SK-N-SH treated with all-trans-retinoic acid at 6 μM for 48 hours (cell line): Measurements from ENCODE around the gene CPN1.

ENCODE experiments used
- ATAC-seq: fragments of 200-7000 bp; cut with Tn5 transposase; 3 replicates; pipeline ENCODE4 v1.9.1; 2020; ENCODE audit warnings: mild to moderate bottlenecking, moderate library complexity
- ARNTL ChIP-seq: fragments of 450-650 bp; formaldehyde crosslinking; IDR thresholded peaks from 2 replicates; pipeline ENCODE4 v1.5.0; 2020; ENCODE audit warnings: low read depth, mild to moderate bottlenecking, moderate library complexity, borderline replicate concordance
- BACH2 ChIP-seq: fragments of 250-450 bp; sonication (Bioruptor Pico); IDR thresholded peaks from 2 replicates; pipeline ENCODE4 v1.9.0; 2021; ENCODE audit warnings: mild to moderate bottlenecking, borderline replicate concordance
- CREB5 ChIP-seq: fragments of 250-450 bp; sonication (Bioruptor Pico); IDR thresholded peaks from 2 replicates; pipeline ENCODE4 v1.5.1; 2020; ENCODE audit warnings: low read depth, mild to moderate bottlenecking, moderate library complexity
- CSDC2 ChIP-seq: fragments of 250-450 bp; sonication (Bioruptor Pico); IDR thresholded peaks from 2 replicates; pipeline ENCODE4 v1.5.0; 2020; ENCODE audit warnings: mild to moderate bottlenecking, moderate library complexity
- CSRNP3 ChIP-seq: fragments of 250-450 bp; sonication (Bioruptor Pico); IDR thresholded peaks from 2 replicates; pipeline ENCODE4 v1.5.1; 2021; ENCODE audit warnings: mild to moderate bottlenecking, moderate library complexity
- GLIS3 ChIP-seq: fragments of 250-450 bp; sonication (Bioruptor Pico); IDR thresholded peaks from 2 replicates; pipeline ENCODE4 v1.5.0; 2020; ENCODE audit warnings: mild to moderate bottlenecking, moderate library complexity
- ISL1 ChIP-seq: fragments of 250-450 bp; sonication (Bioruptor Pico); IDR thresholded peaks from 2 replicates; pipeline ENCODE4 v2.1.2; 2022; ENCODE audit warnings: mild to moderate bottlenecking, moderate library complexity
- OSR1 ChIP-seq: fragments of 250-450 bp; sonication (Bioruptor Pico); IDR thresholded peaks from 2 replicates; pipeline ENCODE4 v1.8.0; 2022; ENCODE audit warnings: moderate library complexity, mild to moderate bottlenecking, inconsistent platforms
- PATZ1 ChIP-seq: fragments of 250-450 bp; sonication (Bioruptor Pico); IDR thresholded peaks from 2 replicates; pipeline ENCODE4 v1.8.0; 2020; ENCODE audit warnings: mild to moderate bottlenecking, moderate library complexity, borderline replicate concordance
- PPARA ChIP-seq: fragments of 250-450 bp; sonication (Bioruptor Pico); IDR thresholded peaks from 2 replicates; pipeline ENCODE4 v1.5.0; 2020; ENCODE audit warnings: mild to moderate bottlenecking, borderline replicate concordance
- RARB ChIP-seq: fragments of 250-450 bp; sonication (Bioruptor Pico); IDR thresholded peaks from 2 replicates; pipeline ENCODE4 v1.8.0; 2021; ENCODE audit warnings: mild to moderate bottlenecking, moderate library complexity
- TCF4 ChIP-seq: fragments of 250-450 bp; sonication (Bioruptor Pico); IDR thresholded peaks from 2 replicates; pipeline ENCODE4 v1.8.0; 2021; ENCODE audit warnings: mild to moderate bottlenecking, moderate library complexity, borderline replicate concordance
- TOX ChIP-seq: fragments of 250-450 bp; sonication (Bioruptor Pico); IDR thresholded peaks from 2 replicates; pipeline ENCODE4 v1.8.0; 2021; ENCODE audit warnings: mild to moderate bottlenecking, moderate library complexity, borderline replicate concordance
- TSHZ2 ChIP-seq: fragments of 250-450 bp; sonication (Bioruptor Pico); IDR thresholded peaks from 2 replicates; pipeline ENCODE4 v1.5.0; 2020; ENCODE audit warnings: mild to moderate bottlenecking, moderate library complexity
- ZC3H10 ChIP-seq: fragments of 250-450 bp; sonication (Bioruptor Pico); IDR thresholded peaks from 2 replicates; pipeline ENCODE4 v1.5.1; 2021; ENCODE audit warnings: mild to moderate bottlenecking, moderate library complexity
- ZFP3 ChIP-seq: fragments of 250-450 bp; sonication (Bioruptor Pico); IDR thresholded peaks from 2 replicates; pipeline ENCODE4 v1.5.0; 2020; ENCODE audit warnings: mild to moderate bottlenecking, moderate library complexity
- ZFP30 ChIP-seq: fragments of 450-650 bp; formaldehyde crosslinking; IDR thresholded peaks from 2 replicates; pipeline ENCODE4 v1.5.0; 2022; ENCODE audit warnings: mild to moderate bottlenecking, moderate library complexity
- ZNF565 ChIP-seq: fragments of 450-650 bp; formaldehyde crosslinking; conservative IDR thresholded peaks from 2 replicates; pipeline ENCODE4 v1.5.0; 2020; ENCODE audit warnings: low read depth, mild to moderate bottlenecking, moderate library complexity
- ZNF70 ChIP-seq: fragments of 450-650 bp; formaldehyde crosslinking; IDR thresholded peaks from 2 replicates; pipeline ENCODE4 v1.5.0; 2020; ENCODE audit warnings: mild to moderate bottlenecking, moderate library complexity
- ZNF8 ChIP-seq: fragments of 450-650 bp; formaldehyde crosslinking; IDR thresholded peaks from 2 replicates; pipeline ENCODE4 v1.5.0; 2020; ENCODE audit warnings: mild to moderate bottlenecking, moderate library complexity

The CPN1 gene

GRCh38 chr10:100025576-100025975 lies 56.1 kb downstream of the CPN1 start:
- ATAC-seq: no peak
- TF ChIP-seq TCF4 (CRISPR knock-in tag): no peak
- TF ChIP-seq OSR1 (CRISPR knock-in tag): no peak
- TF ChIP-seq ZFP3 (CRISPR knock-in tag): no peak
- TF ChIP-seq PATZ1 (CRISPR knock-in tag): no peak
- TF ChIP-seq TOX (CRISPR knock-in tag): no peak
- TF ChIP-seq GLIS3 (CRISPR knock-in tag): no peak
- no peak for TF ChIP-seq CSRNP3 (CRISPR knock-in tag)
- no peak for TF ChIP-seq RARB (CRISPR knock-in tag)
- TF ChIP-seq BACH2 (CRISPR knock-in tag): no peak
- TF ChIP-seq, all 23 proteins: peak for 0

GRCh38 chr10:100024748-100025147 lies 56.9 kb downstream of the CPN1 start:
- no peak for ATAC-seq
- TF ChIP-seq ZFP30 (CRISPR knock-in tag) (no peak), ZFP3 (CRISPR knock-in tag) (no peak), PPARA (CRISPR knock-in tag) (no peak), TOX (CRISPR knock-in tag) (no peak), ISL1 (CRISPR knock-in tag) (no peak), ZNF565 (CRISPR knock-in tag) (no peak), ARNTL (no peak), BACH2 (CRISPR knock-in tag) (no peak), RARB (CRISPR knock-in tag) (no peak)

- ATAC-seq: peak; percentile 73
- TF ChIP-seq PATZ1 (CRISPR knock-in tag) (no peak), CSDC2 (no peak), ARNTL (no peak)
Observed at GRCh38 chr10:100022403-100022802, 59.3 kb downstream of the CPN1 start.

GRCh38 chr10:100021322-100021721 lies 60.3 kb downstream of the CPN1 start:
- TF ChIP-seq RARB (CRISPR knock-in tag): no peak
- no peak for TF ChIP-seq BACH2 (CRISPR knock-in tag)
- TF ChIP-seq TOX (CRISPR knock-in tag): no peak
- TF ChIP-seq TSHZ2: no peak
- TF ChIP-seq PPARA (CRISPR knock-in tag): no peak
- TF ChIP-seq ZNF8 (CRISPR knock-in tag): no peak
- TF ChIP-seq OSR1 (CRISPR knock-in tag): no peak
- TF ChIP-seq GLIS3 (CRISPR knock-in tag): no peak
- TF ChIP-seq CREB5 (CRISPR knock-in tag): no peak
- TF ChIP-seq ZC3H10 (CRISPR knock-in tag): no peak
- no peak for TF ChIP-seq ZFP3 (CRISPR knock-in tag)
- TF ChIP-seq CSDC2: no peak
- TF ChIP-seq ZNF70 (CRISPR knock-in tag): no peak
- TF ChIP-seq ZNF565 (CRISPR knock-in tag): no peak

More at GRCh38 chr10:100021322-100021721, 60.3 kb downstream of the CPN1 start:
- peak; percentile 67 for ATAC-seq
